ENCODE results near the gene TSSK1B. TPM values are rescaled to one million over a fixed set of nuclear protein-coding genes. Genes with fewer than 3 reads are reported as not detected.

The TSSK1B gene
- total and polyA plus RNA-seq, 2 of the 8 experiments (the other 6 are each of a cell fraction or from before 2014, with no cell fraction given) = 0.05 TPM; not detected in 1

- TF ChIP-seq CHD7 (IDR thresholded peaks at IDR 0.05; ENCODE audit: insufficient replicate concordance, low read length) (no peak), SIRT6 (IDR thresholded peaks at IDR 0.05; ENCODE audit: low read length) (no peak), KDM1A (IDR thresholded peaks at IDR 0.05; ENCODE audit: borderline replicate concordance, low read length) (no peak), FOSL1 (IDR thresholded peaks at IDR 0.05; ENCODE audit: insufficient read depth, low read depth, low read length) (no peak), EP300 (IDR thresholded peaks at IDR 0.05; ENCODE audit: borderline replicate concordance in 1 of 2, low read depth in 2 of 2, low read length in 2 of 2) (no peak), BACH1 (IDR thresholded peaks at IDR 0.05; ENCODE audit: low read length) (no peak), MAFK (IDR thresholded peaks at IDR 0.05; ENCODE audit: low read depth, low read length) (no peak), CBX8 (IDR thresholded peaks at IDR 0.05; ENCODE audit: borderline replicate concordance, low read depth, low read length) (no peak), POLR2AphosphoS5 (IDR thresholded peaks at IDR 0.05; ENCODE audit: low read depth, low read length) (no peak), SUZ12 (IDR thresholded peaks at IDR 0.05; ENCODE audit: low read length) (no peak), KDM5A (IDR thresholded peaks at IDR 0.05; ENCODE audit: low read length) (no peak), HDAC2 (IDR thresholded peaks at IDR 0.05; ENCODE audit: borderline replicate concordance in 1 of 2, low read depth in 2 of 2, low read length in 2 of 2) (no peak)
Observed at GRCh38 chr5:113382731-113383130, 52.1 kb downstream of the TSSK1B start (continued).
